ENCODE measurements around the gene ZNF185. TPM values are rescaled to one million over a fixed set of nuclear protein-coding genes. Genes with fewer than 3 reads are reported as not detected.
"Not testable (repeated sequence)": the region's sequence is repeated elsewhere in the genome, so short reads cannot be mapped to it uniquely, and the experiment has no call there.

The ZNF185 gene
- total RNA-seq, 1 experiment from 2014 or later, result 11.3 TPM

DNA sequence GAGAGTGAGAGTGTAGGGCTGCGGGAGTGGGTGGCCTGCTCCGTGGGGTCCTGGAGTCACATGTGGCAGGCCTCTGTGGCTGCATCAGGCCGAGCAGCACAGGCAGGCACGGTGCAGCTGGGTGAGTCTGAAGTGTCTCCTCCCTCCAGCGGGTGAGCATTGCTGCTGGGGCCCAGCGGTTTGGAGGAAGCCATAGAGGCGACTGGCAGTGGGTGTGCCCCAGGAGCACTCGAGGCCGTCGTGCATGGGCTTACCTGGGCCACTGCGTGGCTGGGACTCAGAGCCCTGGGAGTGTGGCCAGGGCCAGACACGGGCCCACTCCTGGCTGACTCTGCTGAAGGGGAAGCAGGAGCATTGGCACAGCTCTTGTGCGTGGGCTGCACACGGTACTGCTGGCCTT lies 10.6 kb downstream of the ZNF185 start:
- Histone ChIP-seq H3K27ac (ENCODE audit: insufficient read length, low read depth, low read length) (no peak overlapping the region), H4K20me1 (ENCODE audit: control insufficient read depth, insufficient read depth, insufficient read length) (no peaks in the 10 kb centered on the region)

DNA sequence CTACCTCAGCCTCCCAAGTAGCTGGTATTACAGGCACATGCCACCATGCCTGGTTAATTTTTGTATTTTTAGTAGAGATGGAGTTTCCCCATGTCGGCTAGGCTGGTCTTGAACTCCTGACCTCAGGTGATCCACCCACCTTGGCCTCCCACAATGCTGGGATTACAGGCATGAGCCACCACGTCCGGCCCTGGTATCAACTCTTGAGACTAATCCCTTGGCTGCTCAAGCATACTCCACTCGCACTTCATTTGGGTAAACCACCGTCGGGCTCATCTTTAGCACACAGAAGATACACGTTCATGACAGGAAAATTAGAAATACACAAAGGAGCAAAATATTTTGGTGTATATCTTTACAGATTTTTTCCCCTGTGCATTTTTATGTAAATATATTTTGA lies 12.2 kb downstream of the ZNF185 start:
- H3K36me3 Mint-ChIP-seq (ENCODE audit: insufficient read depth in 1 of 3, low read depth in 3 of 3); H3K27me3 Mint-ChIP-seq (ENCODE audit: low read depth): not testable (repeated sequence)
- peaks cover 64 to 78% of the 10 kb centered on the region in 2 experiments for H3K9me3 Mint-ChIP-seq

More for the DNA sequence above, 10.6 kb downstream of the ZNF185 start:
- H3K79me2 ChIP-seq (ENCODE audit: insufficient read depth, low read length), result no peaks in the 10 kb centered on the region
- H3K27me3 Mint-ChIP-seq (ENCODE audit: low read depth), result peaks cover 4% of the 10 kb centered on the region
- H2BK20ac ChIP-seq (ENCODE audit: low read depth, low read length, poor library complexity, severe bottlenecking), result no peak overlapping the region
- H2BK15ac ChIP-seq (ENCODE audit: low read depth, low read length), result no peak overlapping the region
- TF ChIP-seq, protein P1, sequence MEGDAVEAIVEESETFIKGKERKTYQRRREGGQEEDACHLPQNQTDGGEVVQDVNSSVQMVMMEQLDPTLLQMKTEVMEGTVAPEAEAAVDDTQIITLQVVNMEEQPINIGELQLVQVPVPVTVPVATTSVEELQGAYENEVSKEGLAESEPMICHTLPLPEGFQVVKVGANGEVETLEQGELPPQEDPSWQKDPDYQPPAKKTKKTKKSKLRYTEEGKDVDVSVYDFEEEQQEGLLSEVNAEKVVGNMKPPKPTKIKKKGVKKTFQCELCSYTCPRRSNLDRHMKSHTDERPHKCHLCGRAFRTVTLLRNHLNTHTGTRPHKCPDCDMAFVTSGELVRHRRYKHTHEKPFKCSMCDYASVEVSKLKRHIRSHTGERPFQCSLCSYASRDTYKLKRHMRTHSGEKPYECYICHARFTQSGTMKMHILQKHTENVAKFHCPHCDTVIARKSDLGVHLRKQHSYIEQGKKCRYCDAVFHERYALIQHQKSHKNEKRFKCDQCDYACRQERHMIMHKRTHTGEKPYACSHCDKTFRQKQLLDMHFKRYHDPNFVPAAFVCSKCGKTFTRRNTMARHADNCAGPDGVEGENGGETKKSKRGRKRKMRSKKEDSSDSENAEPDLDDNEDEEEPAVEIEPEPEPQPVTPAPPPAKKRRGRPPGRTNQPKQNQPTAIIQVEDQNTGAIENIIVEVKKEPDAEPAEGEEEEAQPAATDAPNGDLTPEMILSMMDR (conservative IDR thresholded peaks at IDR 0.05), result no peak
- peaks cover 0 to 6% (median 2%) of the 10 kb centered on the region in 3 experiments; a peak in 5 of 7 replicates for H3K36me3 Mint-ChIP-seq (ENCODE audit: insufficient read depth in 1 of 3, low read depth in 3 of 3)
- H3K9ac ChIP-seq (ENCODE audit: extremely low read depth, insufficient read length, low read length), result no peak overlapping the region
- no peak overlapping the region for H2AFZ ChIP-seq (ENCODE audit: low read length)
- no peak overlapping the region for H3K56ac ChIP-seq (ENCODE audit: insufficient read length, low read depth, low read length)
- peaks cover 4% of the 10 kb centered on the region for H3K23me2 ChIP-seq (ENCODE audit: insufficient read length, low read depth, low read length, poor library complexity, severe bottlenecking)
- no peak overlapping the region for H2BK12ac ChIP-seq (ENCODE audit: insufficient read length, low read depth, low read length)
- H3K4me2 ChIP-seq (ENCODE audit: insufficient read depth, insufficient read length, low read length), result no peak overlapping the region
- no peak for DNase-seq
- WGBS (ENCODE audit: extremely low coverage, insufficient read length, low lambda C conversion rate), result no CpG with 5 or more reads among the region's 14 CpGs
- no peaks in the 10 kb centered on the region for H3K27me3 ChIP-seq (ENCODE audit: insufficient read depth, low read length)
- peaks cover 13 to 18% of the 10 kb centered on the region in 2 experiments for H3K4me1 Mint-ChIP-seq
- no peak overlapping the region for H4K91ac ChIP-seq (ENCODE audit: insufficient read length, low read depth, low read length)
- no peak overlapping the region for H3K4ac ChIP-seq (ENCODE audit: low read depth, low read length)
- no peak overlapping the region for H3K14ac ChIP-seq (ENCODE audit: insufficient read depth, low read length)
- no peak overlapping the region for H3T11ph ChIP-seq (ENCODE audit: low read length)
- no peak overlapping the region for H2BK120ac ChIP-seq (ENCODE audit: low read depth, low read length, poor library complexity, severe bottlenecking)
- no peak overlapping the region for H2AK5ac ChIP-seq (ENCODE audit: insufficient read length, low read length)
- H4K5ac ChIP-seq (ENCODE audit: insufficient read length, low read depth, low read length), result no peak overlapping the region
- H4K8ac ChIP-seq (replicated peaks; ENCODE audit: insufficient read length, low read depth, low read length), result no peak overlapping the region
- no peak overlapping the region for H2BK5ac ChIP-seq (ENCODE audit: insufficient read length, low read length)
- H3K9me3 ChIP-seq (ENCODE audit: control insufficient read depth, low read depth, low read length), result peaks cover 13% of the 10 kb centered on the region
- peaks cover 60 to 71% of the 10 kb centered on the region in 2 experiments for H3K9me3 Mint-ChIP-seq
- no peak overlapping the region for H3K27ac Mint-ChIP-seq
- no peaks in the 10 kb centered on the region for H3K79me1 ChIP-seq (ENCODE audit: insufficient read depth, low read depth, low read length, poor library complexity, severe bottlenecking)
- H3K4me3 Mint-ChIP-seq, result no peak overlapping the region
- no peak overlapping the region for H3K18ac ChIP-seq (ENCODE audit: insufficient read length, low read depth, low read length)
- H3K23ac ChIP-seq (ENCODE audit: insufficient read length, low read depth, low read length), result no peak overlapping the region
- H3K4me1 ChIP-seq (ENCODE audit: insufficient read depth, low read length), result no peaks in the 10 kb centered on the region

More for the DNA sequence above, 12.2 kb downstream of the ZNF185 start:
- H3K4me2 ChIP-seq (ENCODE audit: insufficient read depth, insufficient read length, low read length); H4K8ac ChIP-seq (replicated peaks; ENCODE audit: insufficient read length, low read depth, low read length); H2AFZ ChIP-seq (ENCODE audit: low read length); DNase-seq; H3K4me3 Mint-ChIP-seq; H3K56ac ChIP-seq (ENCODE audit: insufficient read length, low read depth, low read length); H3K27ac Mint-ChIP-seq; H3T11ph ChIP-seq (ENCODE audit: low read length); H3K14ac ChIP-seq (ENCODE audit: insufficient read depth, low read length); H3K27me3 ChIP-seq (ENCODE audit: insufficient read depth, low read length); H2BK5ac ChIP-seq (ENCODE audit: insufficient read length, low read length); H2BK20ac ChIP-seq (ENCODE audit: low read depth, low read length, poor library complexity, severe bottlenecking); H2BK15ac ChIP-seq (ENCODE audit: low read depth, low read length); H3K4ac ChIP-seq (ENCODE audit: low read depth, low read length); H3K79me1 ChIP-seq (ENCODE audit: insufficient read depth, low read depth, low read length, poor library complexity, severe bottlenecking); H2AK5ac ChIP-seq (ENCODE audit: insufficient read length, low read length); H3K79me2 ChIP-seq (ENCODE audit: insufficient read depth, low read length); H2BK12ac ChIP-seq (ENCODE audit: insufficient read length, low read depth, low read length); H3K4me1 ChIP-seq (ENCODE audit: insufficient read depth, low read length); H3K18ac ChIP-seq (ENCODE audit: insufficient read length, low read depth, low read length); H3K27ac ChIP-seq (ENCODE audit: insufficient read length, low read depth, low read length); H2BK120ac ChIP-seq (ENCODE audit: low read depth, low read length, poor library complexity, severe bottlenecking); H3K23me2 ChIP-seq (ENCODE audit: insufficient read length, low read depth, low read length, poor library complexity, severe bottlenecking); H3K23ac ChIP-seq (ENCODE audit: insufficient read length, low read depth, low read length); H4K20me1 ChIP-seq (ENCODE audit: control insufficient read depth, insufficient read depth, insufficient read length); H3K9ac ChIP-seq (ENCODE audit: extremely low read depth, insufficient read length, low read length); H4K5ac ChIP-seq (ENCODE audit: insufficient read length, low read depth, low read length); H4K91ac ChIP-seq (ENCODE audit: insufficient read length, low read depth, low read length): not testable (repeated sequence)
- no CpG with 5 or more reads among the region's 7 CpGs for WGBS (ENCODE audit: extremely low coverage, insufficient read length, low lambda C conversion rate)
- H3K9me3 ChIP-seq (ENCODE audit: control insufficient read depth, low read depth, low read length), result peaks cover 24% of the 10 kb centered on the region
- peaks cover 6 to 17% of the 10 kb centered on the region in 2 experiments for H3K4me1 Mint-ChIP-seq

Data from H9 (cell line).